Measurements from ENCODE around the gene NTM. TPM values are rescaled to one million over a fixed set of nuclear protein-coding genes. Genes with fewer than 3 reads are reported as not detected.

Gene NTM
- total RNA-seq, 1 donor from 2014 or later, result 82.7 TPM

DNA sequence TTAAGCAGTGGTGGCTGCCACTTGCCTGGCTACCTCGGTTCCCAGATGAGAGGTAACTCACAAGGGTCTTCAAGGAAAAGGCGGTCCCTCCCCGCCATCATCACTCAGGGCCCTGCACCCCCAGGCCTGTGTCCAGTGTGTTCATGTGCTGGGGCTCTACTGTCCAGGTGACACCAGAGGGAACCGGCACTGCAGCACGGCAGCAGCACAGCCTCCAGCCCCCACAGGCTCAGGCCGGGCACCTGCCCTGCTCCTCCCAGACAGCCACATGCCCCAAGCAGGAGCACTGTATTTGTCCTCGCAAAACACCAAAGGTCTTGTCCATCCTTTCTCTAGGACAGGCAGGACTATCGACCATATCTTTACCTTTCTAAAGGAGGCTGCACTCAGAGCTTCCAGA lies 982.1 kb downstream of the NTM start:
- DNase-seq (ENCODE audit: extremely low spot score, unreplicated experiment), result no peak
- TF ChIP-seq, protein P1, sequence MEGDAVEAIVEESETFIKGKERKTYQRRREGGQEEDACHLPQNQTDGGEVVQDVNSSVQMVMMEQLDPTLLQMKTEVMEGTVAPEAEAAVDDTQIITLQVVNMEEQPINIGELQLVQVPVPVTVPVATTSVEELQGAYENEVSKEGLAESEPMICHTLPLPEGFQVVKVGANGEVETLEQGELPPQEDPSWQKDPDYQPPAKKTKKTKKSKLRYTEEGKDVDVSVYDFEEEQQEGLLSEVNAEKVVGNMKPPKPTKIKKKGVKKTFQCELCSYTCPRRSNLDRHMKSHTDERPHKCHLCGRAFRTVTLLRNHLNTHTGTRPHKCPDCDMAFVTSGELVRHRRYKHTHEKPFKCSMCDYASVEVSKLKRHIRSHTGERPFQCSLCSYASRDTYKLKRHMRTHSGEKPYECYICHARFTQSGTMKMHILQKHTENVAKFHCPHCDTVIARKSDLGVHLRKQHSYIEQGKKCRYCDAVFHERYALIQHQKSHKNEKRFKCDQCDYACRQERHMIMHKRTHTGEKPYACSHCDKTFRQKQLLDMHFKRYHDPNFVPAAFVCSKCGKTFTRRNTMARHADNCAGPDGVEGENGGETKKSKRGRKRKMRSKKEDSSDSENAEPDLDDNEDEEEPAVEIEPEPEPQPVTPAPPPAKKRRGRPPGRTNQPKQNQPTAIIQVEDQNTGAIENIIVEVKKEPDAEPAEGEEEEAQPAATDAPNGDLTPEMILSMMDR (IDR thresholded peaks at IDR 0.05), result no peak
- H3K4me1 Mint-ChIP-seq (ENCODE audit: unreplicated experiment), result no peaks in the 10 kb centered on the region
- no peak overlapping the region for H3K27ac Mint-ChIP-seq (ENCODE audit: unreplicated experiment)
- peaks cover 18% of the 10 kb centered on the region for H3K27me3 Mint-ChIP-seq (ENCODE audit: unreplicated experiment)
- no peak overlapping the region for H3K4me3 Mint-ChIP-seq (ENCODE audit: unreplicated experiment)
- H3K9me3 Mint-ChIP-seq (ENCODE audit: unreplicated experiment), result no peaks in the 10 kb centered on the region
- no peaks in the 10 kb centered on the region for H3K36me3 Mint-ChIP-seq (ENCODE audit: unreplicated experiment)

DNA sequence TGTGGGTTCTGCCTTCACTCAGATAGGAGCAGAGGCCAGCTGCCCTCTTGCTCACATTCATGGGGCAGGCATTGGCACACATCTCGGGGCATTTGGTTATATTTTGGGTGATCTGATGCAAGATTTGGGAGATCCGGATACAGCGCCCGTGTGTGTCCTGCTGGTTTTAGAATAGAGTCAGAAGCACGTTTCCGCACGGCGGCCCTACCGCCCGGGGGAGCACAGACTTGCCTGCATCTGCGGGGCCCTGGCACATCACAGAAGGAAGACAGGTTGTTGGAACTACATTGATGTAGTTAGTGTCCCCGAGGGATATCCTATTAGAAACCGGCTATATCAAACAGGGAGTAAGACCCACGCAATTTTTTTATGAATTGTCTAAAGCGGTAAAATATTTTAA lies 982.8 kb downstream of the NTM start:
- DNase-seq (ENCODE audit: extremely low spot score, unreplicated experiment), result no peak
- TF ChIP-seq, protein P1 (IDR thresholded peaks at IDR 0.05), result no peak
- Mint-ChIP-seq H3K27me3 (ENCODE audit: unreplicated experiment) (peaks cover 15% of the 10 kb centered on the region), H3K4me1 (ENCODE audit: unreplicated experiment) (no peaks in the 10 kb centered on the region), H3K27ac (ENCODE audit: unreplicated experiment) (no peak overlapping the region), H3K36me3 (ENCODE audit: unreplicated experiment) (no peaks in the 10 kb centered on the region), H3K4me3 (ENCODE audit: unreplicated experiment) (no peak overlapping the region), H3K9me3 (ENCODE audit: unreplicated experiment) (no peaks in the 10 kb centered on the region)

DNA sequence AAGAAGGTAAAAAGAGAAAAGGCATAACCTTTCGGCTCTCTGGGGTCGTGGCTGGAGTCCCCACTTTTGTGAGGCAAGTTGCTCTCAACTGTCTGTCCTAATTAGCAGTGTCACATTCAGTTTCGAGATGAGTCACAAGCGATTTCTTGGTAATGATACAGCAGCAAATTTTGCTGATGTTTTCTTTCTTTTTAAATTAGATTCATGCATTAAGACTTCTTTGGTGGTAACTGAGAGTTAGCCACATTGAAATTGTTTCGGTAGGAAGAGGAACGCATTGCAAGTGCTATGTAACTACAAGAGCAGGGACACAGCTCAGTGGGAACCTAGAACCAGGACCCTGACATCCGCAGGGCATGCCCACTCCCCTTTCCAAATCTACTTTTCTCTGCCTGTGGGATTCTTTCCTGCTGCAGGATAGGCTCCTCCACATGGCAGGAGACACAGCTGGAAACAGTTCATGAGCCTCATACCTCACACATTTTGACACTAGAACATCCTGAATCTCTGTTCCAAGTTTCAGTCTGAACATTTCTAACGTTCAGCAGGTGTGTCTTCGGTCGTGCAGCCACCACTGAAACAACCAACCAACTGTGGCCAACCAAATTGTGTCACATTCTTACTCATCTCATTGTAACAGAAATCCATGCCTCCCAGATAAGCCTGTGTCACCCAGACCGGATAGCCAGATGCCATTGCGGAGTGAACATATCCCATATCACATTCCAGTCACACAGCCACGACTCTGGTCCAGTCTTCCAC lies 987.6 kb downstream of the NTM start:
- Mint-ChIP-seq H3K9me3 (ENCODE audit: unreplicated experiment) (no peaks in the 10 kb centered on the region), H3K36me3 (ENCODE audit: unreplicated experiment) (no peaks in the 10 kb centered on the region), H3K4me3 (ENCODE audit: unreplicated experiment) (no peak overlapping the region), H3K27ac (ENCODE audit: unreplicated experiment) (no peak overlapping the region), H3K27me3 (ENCODE audit: unreplicated experiment) (peaks cover 22% of the 10 kb centered on the region), H3K4me1 (ENCODE audit: unreplicated experiment) (no peaks in the 10 kb centered on the region)
- TF ChIP-seq, protein P1 (IDR thresholded peaks at IDR 0.05), result no peak
- no peak for DNase-seq (ENCODE audit: extremely low spot score, unreplicated experiment)

DNA sequence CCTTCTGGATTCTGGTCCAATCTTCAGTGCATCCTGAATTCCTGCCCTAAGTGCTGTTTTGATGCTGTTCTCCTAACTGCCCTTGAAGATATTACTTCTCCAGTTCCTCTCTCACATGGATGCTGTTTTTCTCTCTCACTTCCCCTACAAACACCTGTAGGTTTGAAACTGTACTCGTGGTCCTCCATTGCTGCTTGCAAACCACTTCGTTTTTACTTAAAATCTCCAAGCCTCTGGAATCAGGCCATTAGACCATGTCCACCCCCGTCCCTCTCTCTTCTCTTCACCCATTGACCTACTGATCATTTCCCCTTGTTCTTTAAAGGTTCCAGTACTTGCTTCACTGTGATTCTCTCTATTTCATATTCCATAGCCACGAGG lies 988.1 kb downstream of the NTM start:
- Mint-ChIP-seq H3K27ac (ENCODE audit: unreplicated experiment) (no peak overlapping the region), H3K4me1 (ENCODE audit: unreplicated experiment) (no peaks in the 10 kb centered on the region), H3K4me3 (ENCODE audit: unreplicated experiment) (no peak overlapping the region), H3K27me3 (ENCODE audit: unreplicated experiment) (peaks cover 22% of the 10 kb centered on the region), H3K9me3 (ENCODE audit: unreplicated experiment) (no peaks in the 10 kb centered on the region), H3K36me3 (ENCODE audit: unreplicated experiment) (no peaks in the 10 kb centered on the region)
- TF ChIP-seq, protein P1 (IDR thresholded peaks at IDR 0.05), result no peak
- no peak for DNase-seq (ENCODE audit: extremely low spot score, unreplicated experiment)

DNA sequence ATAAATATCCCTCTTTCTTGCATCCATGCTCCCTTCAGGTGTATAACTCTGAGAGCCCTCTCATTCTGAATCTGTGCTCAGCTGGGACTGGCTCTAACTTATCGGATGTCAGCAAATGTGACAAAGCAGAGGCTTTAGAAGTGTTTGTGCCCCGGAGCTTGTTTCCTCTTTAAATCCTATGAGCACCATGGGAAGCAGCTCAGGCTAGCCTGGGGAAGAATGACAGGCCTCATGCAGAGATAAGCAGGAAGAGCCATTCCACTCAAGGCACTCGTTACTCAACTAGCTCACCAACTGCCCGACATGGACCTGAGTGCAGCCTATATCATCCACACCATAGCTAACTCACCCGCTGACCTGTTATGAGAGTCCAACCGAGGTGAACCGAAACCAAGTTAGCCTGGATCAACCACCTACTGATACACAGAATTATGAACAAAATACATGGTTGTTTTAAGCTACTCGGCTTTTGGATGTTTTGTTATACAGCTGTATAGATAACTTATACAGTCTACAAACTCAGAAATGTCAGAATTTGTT lies 990.7 kb downstream of the NTM start:
- H3K9me3 Mint-ChIP-seq (ENCODE audit: unreplicated experiment), result peaks cover under 1% of the 10 kb centered on the region
- DNase-seq (ENCODE audit: extremely low spot score, unreplicated experiment), result no peak
- H3K27ac Mint-ChIP-seq (ENCODE audit: unreplicated experiment), result no peak overlapping the region
- H3K4me1 Mint-ChIP-seq (ENCODE audit: unreplicated experiment), result no peaks in the 10 kb centered on the region
- no peaks in the 10 kb centered on the region for H3K36me3 Mint-ChIP-seq (ENCODE audit: unreplicated experiment)
- peaks cover 23% of the 10 kb centered on the region for H3K27me3 Mint-ChIP-seq (ENCODE audit: unreplicated experiment)
- H3K4me3 Mint-ChIP-seq (ENCODE audit: unreplicated experiment), result no peak overlapping the region
- TF ChIP-seq, protein P1 (IDR thresholded peaks at IDR 0.05), result no peak

Measured in osteocyte (in vitro differentiated cells).